Esophagus squamous epithelium (tissue), 5 donors: Measurements from ENCODE around the gene AMBP. TPM values are rescaled to one million over a fixed set of nuclear protein-coding genes. Genes with fewer than 3 reads are reported as not detected.
A peak's percentile ranks its signal among the peaks of the same experiment; 100 is the strongest.

Experiments
- DNase-seq: peaks from one replicate; lab custom pipeline; 2025; lab: John Stamatoyannopoulos, UW
- H3K27ac ChIP-seq, 4 donors: fragments of 200-600 bp; sonication (generic); one replicate each; pipeline ENCODE4 v1.5.1; 2016 to 2019; ENCODE audit warnings: mild to moderate bottlenecking in 1 of 4
- H3K27me3 ChIP-seq, 4 donors: fragments of 200-600 bp; sonication (generic); 1 replicate in 3 of 4; 2 replicates in 1 of 4; pipeline versions ENCODE4 v1.5.1 to v1.6.0; 2017 to 2021; ENCODE audit warnings: antibody characterized with exemption in 1 of 4
- H3K36me3 ChIP-seq, 3 donors: fragments of 200-600 bp; sonication (generic); one replicate each; pipeline ENCODE4 v1.5.1; 2016 to 2019
- H3K4me1 ChIP-seq, 3 donors: fragments of 200-600 bp; sonication (generic); one replicate each; pipeline ENCODE4 v1.5.1; 2017 to 2019
- H3K4me3 ChIP-seq, 4 donors: fragments of 200-600 bp; sonication (generic); 1 replicate in 3 of 4; 2 replicates in 1 of 4; pipeline ENCODE4 v1.5.1; 2016 to 2019; ENCODE audit warnings: mild to moderate bottlenecking in 2 of 4, moderate library complexity in 1 of 4
- H3K9me3 ChIP-seq, 3 donors: fragments of 200-600 bp; sonication (generic); one replicate each; pipeline ENCODE4 v1.5.1; 2016 to 2019
- CTCF ChIP-seq, 6 experiments: fragments of 450-650 bp in 4 of 6; fragments of 200-600 bp in 2 of 6; sonication (generic) in 2 of 6; IDR thresholded peaks; one replicate each; pipeline ENCODE4 v1.5.1; 2016 to 2019; ENCODE audit warnings: antibody characterized with exemption in 6 of 6, mild to moderate bottlenecking in 4 of 6, moderate library complexity in 4 of 6
- POLR2A ChIP-seq, 4 donors: fragments of 450-650 bp; IDR thresholded peaks; one replicate each; pipeline ENCODE4 v1.6.1; 2017; ENCODE audit warnings: antibody characterized with exemption in 4 of 4, mild to moderate bottlenecking in 4 of 4, moderate library complexity in 3 of 4
- WGBS, 2 donors: methylation state at CpG; one replicate each; pipeline ENCODE4 v1.1.5; 2018; 5-methylcytosine and 5-hydroxymethylcytosine counted together
- intact Hi-C: fragments of 100-400 bp; cut with DNase I; formaldehyde crosslinking; loops from one replicate; pipeline ENCODE4 v1.15.0; 2022
- total RNA-seq, 4 donors: library from RNA; depleted of rRNA; stranded (reverse); fragments of >200 nt; gene quantifications; one replicate each; pipeline ENCODE4 v1.1.0, GENCODE V29; 2016
- donor health status: DM: yes; HTN: yes; CAD: no.

The AMBP gene
- total RNA-seq, 4 donors from 2014 or later, result 0.19 to 2.5 TPM; not detected in 2

- no peak overlapping the region for H3K27ac ChIP-seq
- no peak overlapping the region for H3K4me3 ChIP-seq
- DNase-seq, result no peak
- intact Hi-C loops, result no loop called here
- TF ChIP-seq POLR2A (IDR thresholded peaks at IDR 0.05), result no peak
- no peak for TF ChIP-seq CTCF (IDR thresholded peaks at IDR 0.05)
- H3K4me1 ChIP-seq, result peaks cover 0 to 26% (median 6%) of the 10 kb centered on the region in 3 donors
- WGBS, 2 donors, result 55 to 71% methylated on average over 2 of the region's 2 CpGs
- no peaks in the 10 kb centered on the region for H3K36me3 ChIP-seq
- peaks cover 0 to 18% (median 0%) of the 10 kb centered on the region in 4 donors for H3K27me3 ChIP-seq
- H3K9me3 ChIP-seq, result no peaks in the 10 kb centered on the region
Observed at GRCh38 chr9:114110180-114110579, 32.1 kb upstream of the AMBP start.

- Histone ChIP-seq H3K4me3 (no peak overlapping the region), H3K36me3 (no peaks in the 10 kb centered on the region), H3K27ac (no peak overlapping the region), H3K4me1 (peaks cover 0 to 26% (median 6%) of the 10 kb centered on the region in 3 donors), H3K9me3 (no peaks in the 10 kb centered on the region), H3K27me3 (peaks cover 0 to 18% (median 0%) of the 10 kb centered on the region in 4 donors)
- 79 to 84% methylated on average over 3 to 5 of the region's 6 CpGs for WGBS, 2 donors
- no peak for TF ChIP-seq POLR2A (IDR thresholded peaks at IDR 0.05)
- no peak for TF ChIP-seq CTCF (IDR thresholded peaks at IDR 0.05)
- DNase-seq, result no peak
- intact Hi-C loops, result loop anchor here (5.0 kb wide), 1 partner anchor 183 kb away; no protein-coding TSS in a partner anchor
Observed at GRCh38 chr9:114109124-114109523, 31.0 kb upstream of the AMBP start.

GRCh38 chr9:114108016-114108833 is 30.1 kb upstream of the AMBP start:
- Histone ChIP-seq H3K4me1 (peaks cover 0 to 20% (median 3%) of the 10 kb centered on the region in 3 donors), H3K9me3 (no peaks in the 10 kb centered on the region), H3K36me3 (no peaks in the 10 kb centered on the region), H3K27ac (no peak overlapping the region), H3K27me3 (peaks cover 0 to 9% (median 0%) of the 10 kb centered on the region in 4 donors), H3K4me3 (no peak overlapping the region)
- no peak for DNase-seq
- WGBS, 2 donors, result 27 to 77% methylated on average over 12 to 22 of the region's 28 CpGs
- TF ChIP-seq CTCF (IDR thresholded peaks at IDR 0.05) (peak; percentile 63 to 92 (median 91)), POLR2A (IDR thresholded peaks at IDR 0.05) (no peak)
- intact Hi-C loops, result loop anchor here (5.0 kb wide), 1 partner anchor 184 kb away; no protein-coding TSS in a partner anchor

- Histone ChIP-seq H3K36me3 (no peaks in the 10 kb centered on the region), H3K4me3 (no peak overlapping the region), H3K4me1 (peaks cover 0 to 12% (median 0%) of the 10 kb centered on the region in 3 donors), H3K9me3 (peaks cover 0 to 6% (median 0%) of the 10 kb centered on the region in 3 donors), H3K27me3 (peaks cover 0 to 1% (median 0%) of the 10 kb centered on the region in 4 donors), H3K27ac (no peak overlapping the region)
- TF ChIP-seq CTCF (IDR thresholded peaks at IDR 0.05) (no peak), POLR2A (IDR thresholded peaks at IDR 0.05) (no peak)
- WGBS, 2 donors, result 64 to 65% methylated on average over 12 of the region's 13 CpGs
- intact Hi-C loops, result loop anchor here (5.0 kb wide), 1 partner anchor 185 kb away; no protein-coding TSS in a partner anchor
- DNase-seq, result no peak
Observed at GRCh38 chr9:114107286-114108001, 29.3 kb upstream of the AMBP start.
